ENCODE data around the gene IGSF23. TPM values are rescaled to one million over a fixed set of nuclear protein-coding genes. Genes with fewer than 3 reads are reported as not detected.
"Not testable (repeated sequence)": the region's sequence is repeated elsewhere in the genome, so short reads cannot be mapped to it uniquely, and the experiment has no call there.

IGSF23 gene
- total RNA-seq, 4 donors from 2014 or later = not detected

DNA sequence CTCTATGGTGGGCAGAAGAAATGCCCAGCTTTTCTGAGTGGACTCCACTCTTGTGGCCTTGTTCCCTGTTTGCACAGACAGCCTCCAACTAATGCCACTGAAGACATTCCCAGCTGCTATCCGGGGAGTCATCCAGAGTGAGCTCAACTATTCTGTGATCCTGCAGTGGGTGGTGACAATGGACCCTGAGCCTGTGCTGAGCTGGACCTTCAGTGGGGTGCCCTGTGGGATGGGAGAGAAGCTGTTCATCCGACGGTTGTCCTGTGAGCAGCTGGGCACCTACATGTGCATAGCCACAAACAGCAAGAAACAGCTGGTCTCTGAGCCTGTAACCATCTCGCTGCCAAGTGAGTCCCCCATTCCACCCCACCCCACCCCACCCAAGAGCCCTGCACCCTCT, 10.3 kb downstream of the IGSF23 start:
- H3K27ac ChIP-seq = no peak overlapping the region
- intact Hi-C loops (cut with DNase I) = no loop called here
- no peaks in the 10 kb centered on the region for H3K36me3 ChIP-seq
- DNase-seq = no peak
- TF ChIP-seq, protein P1, sequence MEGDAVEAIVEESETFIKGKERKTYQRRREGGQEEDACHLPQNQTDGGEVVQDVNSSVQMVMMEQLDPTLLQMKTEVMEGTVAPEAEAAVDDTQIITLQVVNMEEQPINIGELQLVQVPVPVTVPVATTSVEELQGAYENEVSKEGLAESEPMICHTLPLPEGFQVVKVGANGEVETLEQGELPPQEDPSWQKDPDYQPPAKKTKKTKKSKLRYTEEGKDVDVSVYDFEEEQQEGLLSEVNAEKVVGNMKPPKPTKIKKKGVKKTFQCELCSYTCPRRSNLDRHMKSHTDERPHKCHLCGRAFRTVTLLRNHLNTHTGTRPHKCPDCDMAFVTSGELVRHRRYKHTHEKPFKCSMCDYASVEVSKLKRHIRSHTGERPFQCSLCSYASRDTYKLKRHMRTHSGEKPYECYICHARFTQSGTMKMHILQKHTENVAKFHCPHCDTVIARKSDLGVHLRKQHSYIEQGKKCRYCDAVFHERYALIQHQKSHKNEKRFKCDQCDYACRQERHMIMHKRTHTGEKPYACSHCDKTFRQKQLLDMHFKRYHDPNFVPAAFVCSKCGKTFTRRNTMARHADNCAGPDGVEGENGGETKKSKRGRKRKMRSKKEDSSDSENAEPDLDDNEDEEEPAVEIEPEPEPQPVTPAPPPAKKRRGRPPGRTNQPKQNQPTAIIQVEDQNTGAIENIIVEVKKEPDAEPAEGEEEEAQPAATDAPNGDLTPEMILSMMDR (IDR thresholded peaks at IDR 0.05) = no peak
- TF ChIP-seq POLR2A (IDR thresholded peaks at IDR 0.05) = no peak
- peaks cover 0 to 4% (median 0%) of the 10 kb centered on the region in 3 donors for H3K4me1 ChIP-seq
- no peaks in the 10 kb centered on the region for H3K9me3 ChIP-seq
- no peaks in the 10 kb centered on the region for H3K27me3 ChIP-seq
- WGBS, 2 donors = 80 to 92% methylated on average over 2 to 3 of the region's 4 CpGs
- H3K4me3 ChIP-seq = no peak overlapping the region

DNA sequence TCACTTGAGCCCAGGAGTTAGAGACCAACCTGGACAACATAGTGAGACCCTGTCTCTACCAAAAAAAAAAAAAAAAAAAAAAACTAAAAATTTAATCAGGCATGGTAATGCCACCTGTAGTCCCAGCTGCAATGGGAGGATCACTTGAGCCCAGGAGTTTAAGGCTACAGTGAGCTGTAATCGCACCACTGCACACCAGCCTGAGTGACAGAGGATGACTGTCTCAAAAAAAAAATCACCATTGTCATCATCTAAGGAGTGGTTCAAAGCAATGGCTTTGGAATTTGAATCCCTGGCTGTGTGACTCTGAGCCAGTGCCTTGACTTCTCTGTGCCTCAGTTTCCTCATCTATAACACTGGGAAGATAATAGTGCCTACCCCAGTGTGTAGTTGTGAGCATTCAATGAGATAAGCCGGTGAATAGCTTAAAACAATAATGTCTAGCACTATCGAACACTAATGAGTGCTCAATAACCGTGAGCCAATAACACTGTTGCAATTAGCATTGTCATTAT, 11.5 kb downstream of the IGSF23 start:
- intact Hi-C loops (cut with DNase I) = no loop called here
- no peaks in the 10 kb centered on the region for H3K9me3 ChIP-seq
- H3K27ac ChIP-seq = no peak overlapping the region
- WGBS, 2 donors = 92 to 94% methylated on average over 4 of the region's 4 CpGs
- H3K27me3 ChIP-seq = no peaks in the 10 kb centered on the region
- no peaks in the 10 kb centered on the region for H3K36me3 ChIP-seq
- TF ChIP-seq, protein P1 (IDR thresholded peaks at IDR 0.05) = no peak
- TF ChIP-seq POLR2A (IDR thresholded peaks at IDR 0.05) = no peak
- no peak for DNase-seq
- no peak overlapping the region for H3K4me3 ChIP-seq
- peaks cover 0 to 4% (median 0%) of the 10 kb centered on the region in 3 donors for H3K4me1 ChIP-seq

DNA sequence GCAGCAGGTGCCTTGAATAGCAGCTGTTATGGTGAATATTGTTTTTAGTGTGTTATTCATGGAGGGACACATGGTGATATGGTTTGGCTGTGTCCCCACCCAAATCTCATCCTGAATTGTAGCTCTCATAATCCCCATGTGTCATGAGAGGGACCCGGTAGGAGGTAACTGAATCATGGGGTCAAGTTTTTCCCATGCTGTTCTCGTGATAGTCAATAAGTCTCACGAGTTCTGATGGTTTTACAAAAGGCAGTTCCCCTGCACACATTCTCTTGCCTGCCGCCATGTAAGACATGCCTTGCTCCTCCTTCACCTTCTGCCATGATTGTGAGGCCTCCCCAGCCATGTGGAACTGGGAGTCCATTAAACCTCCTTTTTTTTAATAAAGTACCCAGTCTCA, 12.3 kb downstream of the IGSF23 start:
- WGBS, 2 donors = 70 to 81% methylated on average over 4 of the region's 4 CpGs
- H3K9me3 ChIP-seq; H3K27ac ChIP-seq; intact Hi-C loops (cut with DNase I); H3K27me3 ChIP-seq; H3K4me1 ChIP-seq; H3K4me3 ChIP-seq; DNase-seq; H3K36me3 ChIP-seq: not testable (repeated sequence)

DNA sequence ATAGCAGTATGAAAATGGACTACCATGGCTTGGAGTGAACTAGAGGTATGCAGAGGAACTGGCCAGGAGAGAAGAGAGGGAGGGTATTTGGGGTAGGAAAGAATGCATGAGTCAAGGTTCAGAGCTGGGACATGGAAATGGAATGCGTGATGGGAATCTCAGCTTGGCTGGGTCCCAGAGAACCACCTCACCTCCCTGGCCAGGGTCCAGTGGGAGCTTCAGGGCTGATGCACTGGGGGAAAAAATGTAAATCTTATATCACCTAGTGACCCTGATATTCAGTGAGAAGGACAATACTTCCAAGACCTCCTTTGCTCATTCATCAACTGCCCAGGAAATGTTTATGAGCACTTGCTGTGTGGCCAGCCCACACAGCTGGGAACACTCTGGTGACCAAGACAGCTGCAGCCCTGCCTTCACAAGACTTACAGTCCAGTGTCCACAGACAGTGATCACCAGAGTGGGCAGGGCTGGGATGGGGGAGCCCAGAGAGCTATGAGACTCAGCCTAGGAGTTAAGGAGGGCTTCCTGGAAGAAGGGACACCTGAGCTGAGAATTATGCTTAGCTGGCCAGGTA, 12.8 kb downstream of the IGSF23 start:
- intact Hi-C loops (cut with DNase I) = no loop called here
- Histone ChIP-seq H3K27me3 (peaks cover 0 to 9% (median 0%) of the 10 kb centered on the region in 4 donors), H3K4me3 (no peak overlapping the region), H3K9me3 (no peaks in the 10 kb centered on the region), H3K27ac (no peak overlapping the region), H3K4me1 (peaks cover 0 to 4% (median 0%) of the 10 kb centered on the region in 3 donors), H3K36me3 (no peaks in the 10 kb centered on the region)
- no peak for TF ChIP-seq POLR2A (IDR thresholded peaks at IDR 0.05)
- TF ChIP-seq, protein P1 (IDR thresholded peaks at IDR 0.05) = no peak
- DNase-seq = no peak
- 7 to 44% methylated on average over 1 of the region's 1 CpG for WGBS, 2 donors

DNA sequence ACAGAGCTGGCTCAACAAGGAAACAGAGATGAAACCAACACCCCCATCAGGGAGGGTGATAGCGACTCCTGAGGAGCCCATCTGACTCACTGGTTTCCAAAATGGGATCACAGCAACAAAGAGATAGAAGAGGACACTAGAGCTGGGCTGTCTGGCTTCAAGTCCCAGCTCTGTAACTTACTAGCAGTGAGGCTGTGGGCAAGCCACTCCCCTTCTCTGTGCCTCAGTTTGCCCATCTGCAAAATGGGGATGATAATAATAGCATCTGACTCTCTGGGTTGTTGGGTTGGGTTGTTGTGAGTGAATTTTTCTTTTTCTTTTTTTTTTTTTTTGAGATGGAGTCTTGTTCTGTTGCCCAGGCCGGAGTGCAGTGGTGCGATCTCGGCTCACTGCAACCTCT, 14.3 kb downstream of the IGSF23 start:
- Histone ChIP-seq H3K36me3 (no peaks in the 10 kb centered on the region), H3K4me3 (no peak overlapping the region), H3K27ac (no peak overlapping the region), H3K27me3 (peaks cover 0 to 9% (median 0%) of the 10 kb centered on the region in 4 donors), H3K9me3 (no peaks in the 10 kb centered on the region), H3K4me1 (peaks cover 0 to 4% (median 0%) of the 10 kb centered on the region in 3 donors)
- no peak for TF ChIP-seq POLR2A (IDR thresholded peaks at IDR 0.05)
- TF ChIP-seq, protein P1 (IDR thresholded peaks at IDR 0.05) = no peak
- no peak for DNase-seq
- intact Hi-C loops (cut with DNase I) = no loop called here
- WGBS, 2 donors = 89 to 96% methylated on average over 4 of the region's 4 CpGs
